ENCODE results near the gene ZNF646.

GRCh38 chr16:31090540-31090939, 16.3 kb downstream of the ZNF646 start:
- TF ChIP-seq GATA3 (IDR thresholded peaks at IDR 0.05; ENCODE audit: low read depth, low read length) = no peak
- no peak for TF ChIP-seq GATA2 (IDR thresholded peaks at IDR 0.05; ENCODE audit: low read depth, low read length)

Measured in SH-SY5Y (cell line).